ENCODE measurements around the gene MOCS2.
"Not testable (repeated sequence)": the region's sequence is repeated elsewhere in the genome, so short reads cannot be mapped to it uniquely, and the experiment has no call there.

The MOCS2 gene

GRCh38 chr5:53109443-53110127 is at the start of gene MOCS2:
MOCS2 (minus strand) TSS chr5:53109757; CDS start chr5:53107174, 2,583 bp downstream.
- peak; percentile 55 for DNase-seq (ENCODE audit: low read depth)
- H3K4me3 ChIP-seq (ENCODE audit: low read depth, low read length) = peak within 1 kb of the TSS; percentile 75

- H3K4me3 ChIP-seq (ENCODE audit: low read depth, low read length) = no peak overlapping the region
These were observed 42.3 kb upstream of the MOCS2 start for GRCh38 chr5:53151713-53152458.

GRCh38 chr5:53133020-53133419 is 23.5 kb upstream of the MOCS2 start:
- DNase-seq (ENCODE audit: low read depth) = no peak
- H3K4me3 ChIP-seq (ENCODE audit: low read depth, low read length) = no peak overlapping the region

More at GRCh38 chr5:53151713-53152458, 42.3 kb upstream of the MOCS2 start:
- peak; percentile 77 for DNase-seq (ENCODE audit: low read depth)

- no peak for DNase-seq (ENCODE audit: low read depth)
- no peak overlapping the region for H3K4me3 ChIP-seq (ENCODE audit: low read depth, low read length)
These were observed 20.7 kb upstream of the MOCS2 start for GRCh38 chr5:53130266-53130665.

GRCh38 chr5:53128481-53128880 is 18.9 kb upstream of the MOCS2 start:
- no peak for DNase-seq (ENCODE audit: low read depth)
- H3K4me3 ChIP-seq (ENCODE audit: low read depth, low read length) = no peak overlapping the region

GRCh38 chr5:53127107-53127506 is 17.6 kb upstream of the MOCS2 start:
- H3K4me3 ChIP-seq (ENCODE audit: low read depth, low read length) = no peak overlapping the region
- DNase-seq (ENCODE audit: low read depth) = no peak

- H3K4me3 ChIP-seq (ENCODE audit: low read depth, low read length) = no peak overlapping the region
- DNase-seq (ENCODE audit: low read depth) = peak; percentile 44
These were observed 17.0 kb upstream of the MOCS2 start for GRCh38 chr5:53126521-53126920.

- DNase-seq (ENCODE audit: low read depth) = no peak
- H3K4me3 ChIP-seq (ENCODE audit: low read depth, low read length) = no peak overlapping the region
These were observed 14.1 kb upstream of the MOCS2 start for GRCh38 chr5:53123702-53124101.

- DNase-seq (ENCODE audit: low read depth) = no peak
- no peak overlapping the region for H3K4me3 ChIP-seq (ENCODE audit: low read depth, low read length)
These were observed 10.6 kb upstream of the MOCS2 start for GRCh38 chr5:53120165-53120564.

- H3K4me3 ChIP-seq (ENCODE audit: low read depth, low read length) = no peak overlapping the region
- no peak for DNase-seq (ENCODE audit: low read depth)
These were observed 9.3 kb upstream of the MOCS2 start for GRCh38 chr5:53118879-53119278.

GRCh38 chr5:53116597-53116996 is 7.0 kb upstream of the MOCS2 start:
- H3K4me3 ChIP-seq (ENCODE audit: low read depth, low read length) = no peak overlapping the region
- no peak for DNase-seq (ENCODE audit: low read depth)

- no peak overlapping the region for H3K4me3 ChIP-seq (ENCODE audit: low read depth, low read length)
- no peak for DNase-seq (ENCODE audit: low read depth)
These were observed 5.4 kb upstream of the MOCS2 start for GRCh38 chr5:53114988-53115387.

GRCh38 chr5:53113947-53114346 is 4.4 kb upstream of the MOCS2 start:
- DNase-seq (ENCODE audit: low read depth) = no peak
- no peak overlapping the region for H3K4me3 ChIP-seq (ENCODE audit: low read depth, low read length)

GRCh38 chr5:53112909-53113308 is 3.4 kb upstream of the MOCS2 start:
- H3K4me3 ChIP-seq (ENCODE audit: low read depth, low read length) = no peak overlapping the region
- DNase-seq (ENCODE audit: low read depth) = no peak

- not testable (repeated sequence) for H3K4me3 ChIP-seq (ENCODE audit: low read depth, low read length); DNase-seq (ENCODE audit: low read depth)
These were observed 2.8 kb upstream of the MOCS2 start for GRCh38 chr5:53112307-53112706.

GRCh38 chr5:53111139-53111538 is 1.6 kb upstream of the MOCS2 start:
- no peak overlapping the region for H3K4me3 ChIP-seq (ENCODE audit: low read depth, low read length)
- DNase-seq (ENCODE audit: low read depth) = no peak

GRCh38 chr5:53110156-53110555 is 599 bp upstream of the MOCS2 start:
- peak overlapping the region; percentile 75 for H3K4me3 ChIP-seq (ENCODE audit: low read depth, low read length)
- DNase-seq (ENCODE audit: low read depth) = no peak

- no peak for DNase-seq (ENCODE audit: low read depth)
These were observed 508 bp downstream of the MOCS2 start for GRCh38 chr5:53109056-53109442.

GRCh38 chr5:53105611-53106300 is 3.8 kb downstream of the MOCS2 start:
- DNase-seq (ENCODE audit: low read depth) = no peak

More at GRCh38 chr5:53109056-53109442, 508 bp downstream of the MOCS2 start:
- H3K4me3 ChIP-seq (ENCODE audit: low read depth, low read length) = peak overlapping the region; percentile 75

GRCh38 chr5:53100606-53101005 is 9.0 kb downstream of the MOCS2 start:
- DNase-seq (ENCODE audit: low read depth) = no peak
- no peak overlapping the region for H3K4me3 ChIP-seq (ENCODE audit: low read depth, low read length)

More at GRCh38 chr5:53105611-53106300, 3.8 kb downstream of the MOCS2 start:
- no peak overlapping the region for H3K4me3 ChIP-seq (ENCODE audit: low read depth, low read length)
